WTC11 (cell line): ENCODE measurements around the gene FAM111A. TPM values are rescaled to one million over a fixed set of nuclear protein-coding genes. Genes with fewer than 3 reads are reported as not detected.

ENCODE experiments used
- ATAC-seq: fragments of 200-7000 bp; cut with Tn5 transposase; 2 replicates; pipeline ENCODE4 v1.10.0; 2021; ENCODE audit warnings: mild to moderate bottlenecking, moderate library complexity
- CTCF ChIA-PET: fragments of 300-600 bp; sonication (Branson Sonifier 250); formaldehyde crosslinking; loops from one replicate; lab custom pipeline; 2021; ENCODE audit warnings: antibody characterized with exemption; lab: Charles Lee
- POLR2A ChIA-PET: fragments of 350-600 bp; sonication (Branson Sonifier 250); formaldehyde crosslinking; loops from one replicate; lab custom pipeline; 2021; ENCODE audit warnings: antibody characterized with exemption; lab: Charles Lee
- DNase-seq: peaks from one replicate; pipeline ENCODE4 v3.0.0; 2021; ENCODE audit warnings: low spot score
- H3K27ac Mint-ChIP-seq: 2 replicates; pipeline ENCODE4 v1.8.0; 2021; ENCODE audit warnings: mixed read lengths
- H3K27me3 Mint-ChIP-seq: 2 replicates; pipeline ENCODE4 v1.8.0; 2021; ENCODE audit warnings: low read depth, mild to moderate bottlenecking, moderate library complexity, mixed read lengths
- H3K36me3 Mint-ChIP-seq: 2 replicates; pipeline ENCODE4 v1.8.0; 2021; ENCODE audit warnings: mixed read lengths
- H3K4me1 Mint-ChIP-seq: 2 replicates; pipeline ENCODE4 v1.8.0; 2022; ENCODE audit warnings: mixed read lengths
- H3K4me3 Mint-ChIP-seq: 2 replicates; pipeline ENCODE4 v1.8.0; 2021; ENCODE audit warnings: mild to moderate bottlenecking, moderate library complexity, mixed read lengths
- H3K9me3 Mint-ChIP-seq: 2 replicates; pipeline ENCODE4 v1.8.0; 2021; ENCODE audit warnings: mixed read lengths
- ATF2 ChIP-seq: sonication (generic); formaldehyde crosslinking; IDR thresholded peaks from 2 replicates; pipeline ENCODE4 v1.8.1; 2022; ENCODE audit warnings: low read depth, missing genetic modification reagents, borderline replicate concordance
- ATF3 ChIP-seq: sonication (generic); formaldehyde crosslinking; conservative IDR thresholded peaks from 2 replicates; pipeline ENCODE4 v1.8.1; 2022; ENCODE audit warnings: mild to moderate bottlenecking, missing genetic modification reagents
- ATF6 ChIP-seq: sonication (generic); formaldehyde crosslinking; IDR thresholded peaks from 2 replicates; pipeline ENCODE4 v1.8.1; 2023; ENCODE audit warnings: mild to moderate bottlenecking, missing genetic modification reagents
- CREB1 ChIP-seq: sonication (generic); formaldehyde crosslinking; IDR thresholded peaks from 2 replicates; pipeline ENCODE4 v1.8.0; 2023; ENCODE audit warnings: mild to moderate bottlenecking, missing genetic modification reagents
- E2F5 ChIP-seq: sonication (generic); formaldehyde crosslinking; IDR thresholded peaks from 2 replicates; pipeline ENCODE4 v1.8.1; 2022; ENCODE audit warnings: mild to moderate bottlenecking, moderate library complexity, missing genetic modification reagents
- ELF4 ChIP-seq: sonication (generic); formaldehyde crosslinking; IDR thresholded peaks from 2 replicates; pipeline ENCODE4 v1.8.1; 2022; ENCODE audit warnings: low read depth, mild to moderate bottlenecking, moderate library complexity, missing genetic modification reagents
- FOXP1 ChIP-seq: sonication (generic); formaldehyde crosslinking; IDR thresholded peaks from 2 replicates; pipeline ENCODE4 v1.8.0; 2022; ENCODE audit warnings: missing genetic modification reagents, mild to moderate bottlenecking, moderate library complexity, borderline replicate concordance
- GABPB1 ChIP-seq: sonication (generic); formaldehyde crosslinking; IDR thresholded peaks from 2 replicates; pipeline ENCODE4 v1.8.1; 2023; ENCODE audit warnings: mild to moderate bottlenecking, missing genetic modification reagents
- SP1 ChIP-seq: sonication (generic); formaldehyde crosslinking; conservative IDR thresholded peaks from 2 replicates; pipeline ENCODE4 v1.8.1; 2022; ENCODE audit warnings: missing genetic modification reagents
- USF2 ChIP-seq: sonication (generic); formaldehyde crosslinking; IDR thresholded peaks from 2 replicates; pipeline ENCODE4 v1.8.1; 2023; ENCODE audit warnings: mild to moderate bottlenecking, missing genetic modification reagents, moderate library complexity
- ZBTB21 ChIP-seq: sonication (generic); formaldehyde crosslinking; IDR thresholded peaks from 2 replicates; pipeline ENCODE4 v1.8.1; 2023; ENCODE audit warnings: mild to moderate bottlenecking, missing genetic modification reagents, borderline replicate concordance
- ZBTB43 ChIP-seq: sonication (generic); formaldehyde crosslinking; IDR thresholded peaks from 2 replicates; pipeline ENCODE4 v1.8.1; 2023; ENCODE audit warnings: mild to moderate bottlenecking, missing genetic modification reagents
- ZNF138 ChIP-seq: sonication (generic); formaldehyde crosslinking; conservative IDR thresholded peaks from 2 replicates; pipeline ENCODE4 v1.8.1; 2022; ENCODE audit warnings: mild to moderate bottlenecking, moderate library complexity, missing genetic modification reagents
- ZNF219 ChIP-seq: sonication (generic); formaldehyde crosslinking; IDR thresholded peaks from 2 replicates; pipeline ENCODE4 v1.8.0; 2023; ENCODE audit warnings: missing genetic modification reagents, mild to moderate bottlenecking, borderline replicate concordance
- ZNF263 ChIP-seq: sonication (generic); formaldehyde crosslinking; IDR thresholded peaks from 2 replicates; pipeline ENCODE4 v1.8.1; 2022; ENCODE audit warnings: low read depth, mild to moderate bottlenecking, moderate library complexity, missing genetic modification reagents
- ZNF317 ChIP-seq: sonication (generic); formaldehyde crosslinking; IDR thresholded peaks from 2 replicates; pipeline ENCODE4 v1.8.1; 2023; ENCODE audit warnings: low read depth, mild to moderate bottlenecking, moderate library complexity, missing genetic modification reagents, borderline replicate concordance
- ZNF416 ChIP-seq: fragments of 250-450 bp; sonication (Bioruptor Pico); IDR thresholded peaks from 2 replicates; pipeline ENCODE4 v1.9.0; 2021; ENCODE audit warnings: mild to moderate bottlenecking, inconsistent platforms
- ZNF671 ChIP-seq: fragments of 250-450 bp; sonication (Bioruptor Pico); IDR thresholded peaks from 2 replicates; pipeline ENCODE4 v1.8.0; 2021; ENCODE audit warnings: mild to moderate bottlenecking
- ZSCAN18 ChIP-seq: fragments of 250-450 bp; sonication (Bioruptor Pico); IDR thresholded peaks from 2 replicates; pipeline ENCODE4 v2.1.2; 2022; ENCODE audit warnings: mild to moderate bottlenecking, moderate library complexity
- total RNA-seq: library from RNA; stranded (reverse); gene quantifications from 3 replicates; pipeline ENCODE4 v1.2.3, GENCODE V29; 2021

FAM111A gene
- total RNA-seq, 1 experiment from 2014 or later = 18.8 TPM

GRCh38 chr11:59112494-59112893 lies 30.2 kb upstream of the FAM111A start (continued):
- TF ChIP-seq ZBTB43 (CRISPR knock-in tag) (no peak), ZSCAN18 (CRISPR knock-in tag) (no peak), USF2 (no peak), ATF2 (CRISPR knock-in tag) (no peak)
- TF ChIP-seq, all 79 proteins: peak for 0

- H3K9me3 Mint-ChIP-seq = peaks cover 37% of the 10 kb centered on the region
- H3K4me3 Mint-ChIP-seq = no peak overlapping the region
- H3K4me1 Mint-ChIP-seq = no peaks in the 10 kb centered on the region
- ChIA-PET POLR2A (no interaction called here), CTCF (interaction anchor here (1.0 kb wide), 1 partner anchor 21 kb away, joined by 3 read pairs; no protein-coding TSS in a partner anchor)
- no peaks in the 10 kb centered on the region for H3K27me3 Mint-ChIP-seq
- H3K36me3 Mint-ChIP-seq = peaks cover 91% of the 10 kb centered on the region
- ATAC-seq (no peak), DNase-seq (no peak)
- TF ChIP-seq SP1 (no peak), CREB1 (CRISPR knock-in tag) (no peak), ZNF263 (CRISPR knock-in tag) (no peak), ATF3 (CRISPR knock-in tag) (no peak), FOXP1 (CRISPR knock-in tag) (no peak), ATF6 (no peak), USF2 (no peak), ELF4 (no peak), ZNF317 (CRISPR knock-in tag) (no peak), ZNF138 (no peak), ZNF219 (no peak), GABPB1 (CRISPR knock-in tag) (no peak), ZNF671 (CRISPR knock-in tag) (no peak)
- no peak overlapping the region for H3K27ac Mint-ChIP-seq
Measured at GRCh38 chr11:59114344-59114743, 28.3 kb upstream of the FAM111A start.

- Mint-ChIP-seq H3K36me3 (peaks cover 86% of the 10 kb centered on the region), H3K4me1 (no peaks in the 10 kb centered on the region), H3K27ac (no peak overlapping the region), H3K4me3 (no peak overlapping the region), H3K9me3 (peaks cover 41% of the 10 kb centered on the region), H3K27me3 (no peaks in the 10 kb centered on the region)
- ATAC-seq = no peak
- no peak for DNase-seq
- ChIA-PET CTCF (no interaction called here), POLR2A (no interaction called here)
- TF ChIP-seq ZBTB21 (CRISPR knock-in tag) (no peak), E2F5 (CRISPR knock-in tag) (no peak), ZNF416 (CRISPR knock-in tag) (no peak)
Measured at GRCh38 chr11:59115553-59115952, 27.1 kb upstream of the FAM111A start.
